HL-60 (cell line): Measurements from ENCODE around the gene STRADB.

Experiments
- CTCF ChIP-seq: IDR thresholded peaks from one replicate; pipeline ENCODE4 v1.5.1; 2011; ENCODE audit warnings: low read length, control low read depth, inconsistent platforms; ENCODE audit not compliant: insufficient read depth
- GABPA ChIP-seq: IDR thresholded peaks from 2 replicates; pipeline ENCODE4 v1.6.1; 2012; ENCODE audit warnings: low read depth
- POLR2AphosphoS5 ChIP-seq: IDR thresholded peaks from 2 replicates; pipeline ENCODE4 v1.6.1; 2012; ENCODE audit warnings: low read depth
- SPI1 ChIP-seq: IDR thresholded peaks from 2 replicates; pipeline ENCODE4 v1.6.1; 2012; ENCODE audit warnings: low read depth, mild to moderate bottlenecking, borderline replicate concordance
- TF ChIP-seq, protein P1 (sequence below): IDR thresholded peaks from 2 replicates; pipeline ENCODE4 v1.6.1; 2012; ENCODE audit warnings: low read depth; ENCODE audit not compliant: insufficient replicate concordance

DNA sequence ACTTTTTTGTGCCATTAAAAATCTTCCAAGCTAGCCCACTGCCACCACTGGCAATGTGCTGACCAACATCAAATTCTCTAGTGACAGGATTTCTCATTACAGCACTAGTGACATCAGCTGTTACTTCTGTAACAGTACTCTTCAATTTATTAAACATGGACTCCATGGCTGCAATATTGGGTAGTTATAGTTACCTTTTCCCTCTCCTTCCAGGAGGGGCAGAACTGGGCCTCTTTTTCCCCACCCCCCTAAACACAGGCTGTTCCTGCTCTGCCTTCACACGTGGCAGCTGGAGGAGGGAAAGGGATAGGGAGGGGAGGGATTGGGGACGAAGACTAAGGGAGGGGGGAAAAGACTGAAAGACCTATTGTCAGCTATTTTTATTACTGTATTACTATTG, 38.4 kb upstream of the STRADB start:
- TF ChIP-seq GABPA (no peak), CTCF (no peak), POLR2AphosphoS5 (no peak), SPI1 (no peak)
- TF ChIP-seq, protein P1, sequence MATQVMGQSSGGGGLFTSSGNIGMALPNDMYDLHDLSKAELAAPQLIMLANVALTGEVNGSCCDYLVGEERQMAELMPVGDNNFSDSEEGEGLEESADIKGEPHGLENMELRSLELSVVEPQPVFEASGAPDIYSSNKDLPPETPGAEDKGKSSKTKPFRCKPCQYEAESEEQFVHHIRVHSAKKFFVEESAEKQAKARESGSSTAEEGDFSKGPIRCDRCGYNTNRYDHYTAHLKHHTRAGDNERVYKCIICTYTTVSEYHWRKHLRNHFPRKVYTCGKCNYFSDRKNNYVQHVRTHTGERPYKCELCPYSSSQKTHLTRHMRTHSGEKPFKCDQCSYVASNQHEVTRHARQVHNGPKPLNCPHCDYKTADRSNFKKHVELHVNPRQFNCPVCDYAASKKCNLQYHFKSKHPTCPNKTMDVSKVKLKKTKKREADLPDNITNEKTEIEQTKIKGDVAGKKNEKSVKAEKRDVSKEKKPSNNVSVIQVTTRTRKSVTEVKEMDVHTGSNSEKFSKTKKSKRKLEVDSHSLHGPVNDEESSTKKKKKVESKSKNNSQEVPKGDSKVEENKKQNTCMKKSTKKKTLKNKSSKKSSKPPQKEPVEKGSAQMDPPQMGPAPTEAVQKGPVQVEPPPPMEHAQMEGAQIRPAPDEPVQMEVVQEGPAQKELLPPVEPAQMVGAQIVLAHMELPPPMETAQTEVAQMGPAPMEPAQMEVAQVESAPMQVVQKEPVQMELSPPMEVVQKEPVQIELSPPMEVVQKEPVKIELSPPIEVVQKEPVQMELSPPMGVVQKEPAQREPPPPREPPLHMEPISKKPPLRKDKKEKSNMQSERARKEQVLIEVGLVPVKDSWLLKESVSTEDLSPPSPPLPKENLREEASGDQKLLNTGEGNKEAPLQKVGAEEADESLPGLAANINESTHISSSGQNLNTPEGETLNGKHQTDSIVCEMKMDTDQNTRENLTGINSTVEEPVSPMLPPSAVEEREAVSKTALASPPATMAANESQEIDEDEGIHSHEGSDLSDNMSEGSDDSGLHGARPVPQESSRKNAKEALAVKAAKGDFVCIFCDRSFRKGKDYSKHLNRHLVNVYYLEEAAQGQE = no peak
